Measurements from ENCODE around the gene TAS2R60.
"Not testable (repeated sequence)": the region's sequence is repeated elsewhere in the genome, so short reads cannot be mapped to it uniquely, and the experiment has no call there.

The TAS2R60 gene

DNA sequence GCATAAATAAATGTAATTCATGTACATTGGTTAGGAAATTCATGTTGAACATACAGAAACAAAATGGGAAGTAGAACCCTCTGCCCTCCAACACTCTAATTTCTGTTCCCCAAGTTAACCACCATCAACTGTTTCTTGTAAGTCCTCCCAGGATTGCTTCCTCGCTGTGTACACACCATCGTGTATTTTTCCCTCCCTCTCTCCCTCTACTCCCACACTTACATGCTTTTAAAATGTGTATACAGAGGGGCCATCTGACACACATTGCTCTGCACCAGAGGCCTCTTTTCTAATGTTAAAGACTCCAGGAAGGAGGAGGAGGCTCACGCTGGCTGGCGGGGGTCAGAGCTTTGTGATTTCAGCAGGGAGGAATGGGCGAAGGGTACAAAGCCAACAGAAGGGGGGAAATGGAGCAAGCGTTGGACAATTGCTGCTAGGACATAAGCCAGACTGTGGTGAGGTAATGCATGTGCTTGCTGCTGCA is 32.7 kb upstream of the TAS2R60 start:
- in situ Hi-C loops (cut with HindIII; ENCODE audit: low sequenced_read_pairs), result no loop called here

DNA sequence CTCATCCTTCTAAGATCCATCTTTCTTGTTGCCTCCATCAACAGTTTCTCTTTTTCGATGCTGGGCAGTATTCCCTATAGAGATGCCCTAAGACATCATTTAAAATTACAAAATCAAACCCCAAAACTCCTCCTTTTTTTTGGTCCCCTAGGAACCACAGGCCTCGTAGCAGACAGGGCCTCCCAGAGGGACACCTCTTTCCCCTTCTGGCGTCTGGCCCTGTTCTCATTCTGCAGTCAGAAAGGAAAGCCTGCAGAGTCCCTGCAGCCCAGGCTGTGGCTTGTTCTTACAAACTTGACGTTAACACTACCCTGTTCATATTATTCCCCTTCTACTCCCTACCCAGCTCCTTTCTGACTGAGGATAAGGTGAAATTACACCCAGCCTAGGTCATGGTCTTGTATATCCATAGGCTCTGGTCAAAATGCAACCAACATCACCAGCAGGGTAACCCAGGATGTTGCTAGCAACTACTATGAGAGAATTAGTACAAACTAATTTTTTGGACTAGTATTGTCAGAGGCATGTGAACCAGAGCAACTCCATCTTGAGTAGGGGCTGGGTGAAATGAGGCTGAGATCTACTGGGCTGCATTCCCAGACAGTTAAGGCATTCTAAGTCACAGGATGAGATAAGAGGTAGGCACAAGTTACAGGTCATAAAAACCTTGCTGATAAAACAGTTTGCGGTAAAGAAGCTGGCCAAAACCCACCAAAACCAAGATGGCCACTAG is 31.1 kb upstream of the TAS2R60 start:
- in situ Hi-C loops (cut with HindIII; ENCODE audit: low sequenced_read_pairs), result no loop called here

DNA sequence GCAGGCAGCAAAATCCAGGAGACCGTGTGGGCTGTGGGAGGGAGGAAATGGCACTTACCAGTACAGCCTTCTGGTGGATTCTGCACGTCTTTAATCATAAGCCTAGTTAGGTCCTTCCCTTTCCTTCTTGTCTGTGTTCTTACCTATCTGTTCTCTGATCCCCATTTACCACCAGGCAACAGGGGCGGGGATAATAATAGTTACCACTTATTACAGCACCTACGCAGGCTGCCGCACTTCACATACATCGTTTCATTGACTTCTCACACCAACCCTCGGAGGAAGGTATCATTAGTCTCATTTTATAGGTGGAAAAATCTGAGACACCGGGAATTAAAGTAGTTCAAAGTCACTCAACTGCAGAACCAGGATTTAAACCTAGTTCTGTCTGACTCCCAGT is 30.1 kb upstream of the TAS2R60 start:
- in situ Hi-C loops (cut with HindIII; ENCODE audit: low sequenced_read_pairs), result no loop called here

DNA sequence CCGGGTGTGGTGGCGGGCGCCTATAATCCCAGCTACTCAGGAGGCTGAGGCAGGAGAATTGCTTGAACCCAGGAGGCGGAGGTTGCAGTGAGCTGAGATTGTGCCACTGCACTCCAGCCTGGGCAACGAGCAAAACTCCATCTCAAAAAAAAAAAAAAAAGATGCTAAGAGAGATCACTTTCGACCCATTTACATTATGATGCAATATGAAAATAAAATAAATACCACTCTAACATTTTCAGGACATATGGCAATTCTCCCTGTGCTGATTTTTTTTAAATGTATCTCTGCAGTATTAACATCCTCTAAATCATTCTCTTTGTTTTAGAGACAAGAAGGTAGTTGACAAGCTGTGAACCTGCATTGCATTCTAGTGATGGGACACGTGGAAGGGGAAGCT is 28.0 kb upstream of the TAS2R60 start:
- in situ Hi-C loops (cut with HindIII; ENCODE audit: low sequenced_read_pairs), result not testable (repeated sequence)

DNA sequence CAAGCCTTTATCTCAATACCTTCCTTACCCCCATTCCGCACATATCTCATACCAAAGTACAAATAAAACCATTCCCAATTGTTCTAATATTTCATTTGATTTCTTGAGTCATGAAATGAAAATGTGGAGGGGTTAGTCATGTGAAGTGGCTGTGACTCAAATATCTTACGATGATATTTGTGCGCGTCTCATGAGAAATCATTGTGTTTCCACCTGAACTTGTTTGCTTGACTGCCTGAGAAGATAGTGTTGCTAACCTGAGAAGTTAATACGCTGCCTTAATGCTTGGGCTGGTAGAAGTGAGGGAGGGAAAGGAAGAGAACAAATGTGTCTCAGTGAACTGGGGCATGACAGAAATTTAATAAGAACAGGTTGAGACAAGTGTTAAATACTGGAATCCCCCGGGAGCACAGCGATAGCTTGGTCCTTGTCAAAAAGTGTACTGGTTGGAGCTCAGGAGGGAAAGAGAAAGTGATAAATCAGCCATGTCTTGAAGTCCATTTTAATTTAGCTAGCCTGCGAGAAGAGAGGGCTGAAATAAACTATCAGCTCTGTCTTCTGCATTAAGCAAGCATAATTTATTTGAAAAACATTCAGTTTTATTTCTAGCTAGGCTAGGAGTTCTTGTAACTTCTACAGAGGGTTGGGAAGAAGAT is 27.4 kb upstream of the TAS2R60 start:
- in situ Hi-C loops (cut with HindIII; ENCODE audit: low sequenced_read_pairs), result no loop called here

DNA sequence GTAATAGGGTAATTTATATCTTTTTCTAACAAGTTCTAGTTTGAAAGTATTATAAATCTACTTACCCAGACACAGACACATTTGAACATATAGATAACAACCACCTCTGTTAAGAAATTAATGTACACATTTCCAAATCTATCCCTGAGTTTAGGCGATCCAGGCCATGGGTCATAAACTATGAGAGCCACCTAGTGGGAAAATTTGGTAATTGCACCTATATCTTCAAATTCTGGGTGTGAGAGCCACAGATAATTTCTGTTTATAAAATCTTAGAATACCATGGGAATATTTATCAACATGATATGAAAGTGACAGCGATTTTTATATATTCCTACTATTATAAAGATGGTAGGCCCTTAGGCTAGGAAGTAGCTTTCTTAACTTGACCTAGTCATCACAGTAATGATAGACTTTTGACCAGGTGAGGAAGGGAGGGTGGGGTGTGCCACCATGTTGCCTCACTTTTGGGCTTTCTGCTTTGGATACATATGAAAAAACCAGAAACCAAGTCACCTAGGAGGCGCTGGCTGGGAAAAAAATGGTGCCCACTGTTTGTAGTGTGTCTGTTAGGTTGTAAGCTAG is 26.6 kb upstream of the TAS2R60 start:
- in situ Hi-C loops (cut with HindIII; ENCODE audit: low sequenced_read_pairs), result no loop called here

DNA sequence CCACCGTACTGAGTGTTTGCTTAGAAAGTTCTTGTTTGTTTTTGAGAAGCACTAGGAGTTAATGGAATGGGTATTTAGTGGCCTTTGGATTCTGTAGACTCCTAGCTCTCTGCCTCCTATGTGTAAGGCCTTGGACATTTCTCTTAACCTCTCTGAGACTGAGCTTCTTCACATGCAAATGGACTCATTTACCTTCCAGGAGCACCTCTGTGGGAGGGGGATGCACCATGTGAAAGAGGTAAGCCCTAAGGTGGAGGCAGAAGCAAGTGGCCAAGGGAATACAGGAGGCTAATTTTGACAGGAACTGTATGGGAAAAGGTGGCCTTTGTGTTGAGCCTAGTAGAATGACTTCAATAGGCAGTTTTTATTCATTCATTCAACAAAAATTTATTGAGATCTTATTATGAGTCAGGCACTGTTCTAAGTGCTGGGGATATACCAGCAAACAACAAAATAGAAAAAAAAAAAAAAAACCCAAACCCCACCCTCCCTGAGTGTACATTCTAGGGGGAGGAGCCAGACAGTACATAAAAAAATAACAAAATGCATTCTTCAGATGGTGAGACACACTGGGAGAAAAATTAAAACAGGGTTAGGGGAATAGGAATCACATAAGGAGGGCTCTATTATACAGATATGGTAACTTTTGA is 25.4 kb upstream of the TAS2R60 start:
- in situ Hi-C loops (cut with HindIII; ENCODE audit: low sequenced_read_pairs), result no loop called here

DNA sequence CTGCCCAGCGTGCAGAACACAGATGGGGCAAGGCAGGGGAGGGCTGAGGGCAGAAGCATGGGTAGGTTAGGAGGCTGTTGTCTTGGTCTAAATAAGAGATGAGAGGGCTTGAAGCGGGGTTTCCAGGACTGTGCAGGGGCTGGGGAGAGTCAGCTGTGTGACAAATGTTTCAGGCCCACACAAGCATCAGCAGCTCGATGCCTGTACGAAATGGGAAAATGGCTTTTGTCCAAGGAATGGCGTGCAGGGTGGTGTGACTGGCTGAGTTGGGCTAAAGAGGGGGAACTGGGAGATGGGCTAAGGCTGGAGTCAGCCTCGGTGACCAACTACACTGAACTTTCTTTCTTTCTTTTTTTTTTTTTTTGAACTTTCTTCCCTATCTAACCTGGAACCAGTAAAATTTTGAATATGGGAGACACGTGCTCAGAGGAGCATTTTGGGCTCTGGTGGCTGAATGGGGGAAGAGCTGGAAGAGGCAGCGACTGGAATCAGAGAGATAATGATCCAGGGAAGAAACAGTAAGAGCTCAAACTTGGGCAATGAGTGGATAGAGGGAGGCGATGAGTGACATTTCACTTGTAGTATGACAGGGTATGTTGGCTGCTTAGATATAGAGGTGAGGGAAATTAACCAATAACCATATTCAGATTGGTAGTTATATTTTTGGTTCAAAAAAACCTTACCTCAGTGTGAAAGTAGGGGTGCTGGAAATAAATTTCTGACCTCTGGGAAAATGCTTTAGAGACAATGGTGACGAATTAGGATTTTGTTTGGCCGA is 24.4 kb upstream of the TAS2R60 start:
- in situ Hi-C loops (cut with HindIII; ENCODE audit: low sequenced_read_pairs), result no loop called here

DNA sequence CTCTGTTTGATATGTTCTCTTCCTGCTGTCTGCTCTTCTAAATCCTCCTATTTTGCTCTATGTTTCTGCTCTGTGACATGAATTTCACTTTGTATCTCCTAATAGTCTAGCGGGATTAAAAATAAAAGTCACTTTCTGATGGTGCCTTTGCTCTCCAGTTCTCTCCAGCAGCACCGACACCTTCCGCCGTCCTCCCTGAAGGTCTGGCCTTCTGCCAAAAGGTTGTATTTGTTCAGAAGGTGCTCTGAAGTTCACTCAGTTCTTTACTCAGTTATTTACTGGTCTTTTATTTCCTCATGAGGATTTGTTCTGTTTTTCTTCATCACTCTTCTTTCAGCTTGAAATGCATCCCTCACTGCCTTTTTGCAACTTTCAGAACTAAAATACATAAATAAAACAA is 23.4 kb upstream of the TAS2R60 start:
- in situ Hi-C loops (cut with HindIII; ENCODE audit: low sequenced_read_pairs), result no loop called here

DNA sequence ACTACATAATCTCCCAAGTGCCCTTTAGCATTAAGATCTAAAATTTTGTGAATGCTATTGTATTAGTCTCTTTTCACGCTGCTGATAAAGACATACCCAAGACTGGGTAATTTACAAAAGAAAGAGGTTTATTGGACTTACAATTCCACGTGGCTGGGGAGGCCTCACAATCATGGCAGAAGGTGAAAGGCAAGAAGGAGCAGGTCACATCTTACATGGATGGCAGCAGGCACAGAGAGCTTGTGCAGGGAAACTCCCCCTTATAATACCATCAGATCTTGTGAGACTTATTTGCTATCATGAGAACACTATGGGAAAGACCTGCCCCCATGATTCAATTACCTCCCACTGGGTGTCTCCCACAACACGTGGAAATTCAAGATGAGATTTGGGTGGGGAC is 22.6 kb upstream of the TAS2R60 start:
- in situ Hi-C loops (cut with HindIII; ENCODE audit: low sequenced_read_pairs), result not testable (repeated sequence)

DNA sequence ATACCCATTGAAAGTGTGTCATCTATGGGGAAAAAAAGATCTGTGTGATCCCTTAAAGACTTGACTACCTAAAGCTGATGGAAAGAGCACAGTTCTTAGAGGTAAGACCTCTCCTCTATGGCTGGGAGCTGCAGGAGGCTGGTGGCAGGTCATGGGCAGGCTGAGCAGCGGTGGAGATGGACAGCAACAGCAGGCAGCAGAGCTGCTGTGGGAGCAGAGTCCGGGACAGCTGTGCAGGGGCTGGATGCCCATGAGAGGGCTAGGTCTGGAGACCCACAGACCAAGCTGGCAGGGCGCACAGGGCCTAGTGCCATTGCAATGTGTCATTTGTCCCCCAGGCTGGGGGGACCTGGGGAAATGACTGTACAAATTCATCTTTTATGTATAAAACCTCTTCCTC is 21.2 kb upstream of the TAS2R60 start:
- in situ Hi-C loops (cut with HindIII; ENCODE audit: low sequenced_read_pairs), result no loop called here

DNA sequence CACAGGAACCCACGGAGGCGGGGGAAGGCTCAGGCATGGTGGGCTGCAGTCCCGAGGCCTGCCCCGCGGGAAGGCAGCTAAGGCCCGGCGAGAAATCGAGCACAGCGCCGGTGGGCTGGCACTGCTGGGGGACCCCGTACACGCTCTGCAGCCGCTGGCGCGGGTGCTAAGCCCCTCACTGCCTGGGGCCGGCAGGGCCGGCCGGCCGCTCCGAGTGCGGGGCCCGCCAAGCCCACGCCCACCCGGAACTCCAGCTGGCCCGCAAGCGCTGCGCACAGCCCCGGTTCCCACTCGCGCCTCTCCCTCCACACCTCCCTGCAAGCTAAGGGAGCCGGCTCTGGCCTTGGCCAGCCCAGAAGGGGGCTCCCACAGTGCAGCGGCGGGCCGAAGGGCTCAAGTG is 18.8 kb upstream of the TAS2R60 start:
- in situ Hi-C loops (cut with HindIII; ENCODE audit: low sequenced_read_pairs), result not testable (repeated sequence)

DNA sequence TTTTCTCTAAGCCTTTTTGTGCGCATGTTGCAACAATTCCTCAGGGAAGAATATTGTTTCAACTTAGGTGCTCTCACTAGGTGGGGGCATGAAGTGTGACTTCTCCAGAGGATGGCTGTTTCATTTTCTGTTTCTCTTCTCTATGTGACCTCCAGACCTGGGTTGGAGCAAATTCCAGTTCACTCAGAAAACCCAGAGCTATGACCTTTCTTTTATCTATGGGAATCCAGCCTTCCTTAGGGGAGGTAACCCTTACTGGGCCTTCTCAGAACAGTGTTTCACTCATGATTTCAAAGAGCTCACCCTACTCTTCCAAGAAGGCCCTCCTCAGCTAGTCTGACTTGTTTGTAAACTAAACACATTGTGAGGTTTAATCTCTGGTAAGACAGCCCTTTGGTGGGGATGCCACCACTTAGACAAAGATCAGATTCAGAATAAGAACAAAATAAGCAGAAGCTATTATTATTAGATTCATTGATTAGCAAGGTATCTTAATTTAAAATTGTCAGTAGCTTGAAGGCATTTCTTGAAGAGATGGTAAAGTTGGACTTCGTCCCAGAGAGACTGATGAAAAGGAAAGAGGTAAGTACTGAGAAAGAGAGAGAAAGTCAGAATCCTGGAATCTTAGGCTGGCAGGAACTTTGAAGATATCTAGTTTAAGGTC is 16.6 kb upstream of the TAS2R60 start:
- in situ Hi-C loops (cut with HindIII; ENCODE audit: low sequenced_read_pairs), result no loop called here

DNA sequence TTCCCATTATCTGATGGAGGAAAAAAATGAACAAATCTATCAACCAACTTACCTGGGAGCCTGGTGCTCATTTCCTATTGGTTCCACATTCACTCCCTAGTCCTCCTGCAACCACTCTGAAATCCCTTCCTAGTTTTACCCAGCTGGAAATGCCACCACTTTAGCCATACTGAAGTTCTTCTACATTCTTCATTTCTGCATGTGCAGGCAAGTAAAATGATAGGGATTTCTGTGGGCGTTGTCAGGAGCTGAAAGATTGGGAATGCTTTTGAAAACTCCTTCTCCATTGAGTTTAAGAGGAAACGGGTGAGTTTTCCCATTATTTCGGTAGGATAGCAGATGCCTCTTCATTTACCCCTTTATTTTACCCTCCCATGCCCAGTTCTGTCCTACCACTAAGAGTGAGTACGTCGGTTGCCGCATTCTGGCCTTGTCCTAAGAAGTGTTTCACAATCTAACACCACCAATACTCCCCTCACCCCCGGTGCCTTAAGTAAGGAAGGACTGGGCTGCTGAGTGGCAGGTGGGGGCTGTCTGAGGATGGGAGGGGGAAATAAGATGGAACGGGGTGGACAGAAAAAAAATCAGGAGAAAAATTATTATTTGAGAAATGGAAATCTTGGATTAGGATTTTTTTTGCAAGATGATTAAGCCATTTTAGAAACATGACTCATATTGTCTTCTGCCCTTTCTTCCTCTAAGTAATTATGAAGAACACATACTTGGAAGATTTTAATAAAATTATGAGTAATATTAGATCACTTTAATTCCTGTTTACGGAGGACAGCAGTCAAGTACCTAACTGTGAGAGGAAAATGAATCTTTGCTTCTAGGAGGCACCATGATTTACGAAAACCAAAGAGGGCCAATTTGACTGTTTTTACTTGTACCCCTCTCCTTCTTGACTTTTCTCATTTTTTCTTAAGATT is 13.2 kb upstream of the TAS2R60 start:
- in situ Hi-C loops (cut with HindIII; ENCODE audit: low sequenced_read_pairs), result no loop called here

DNA sequence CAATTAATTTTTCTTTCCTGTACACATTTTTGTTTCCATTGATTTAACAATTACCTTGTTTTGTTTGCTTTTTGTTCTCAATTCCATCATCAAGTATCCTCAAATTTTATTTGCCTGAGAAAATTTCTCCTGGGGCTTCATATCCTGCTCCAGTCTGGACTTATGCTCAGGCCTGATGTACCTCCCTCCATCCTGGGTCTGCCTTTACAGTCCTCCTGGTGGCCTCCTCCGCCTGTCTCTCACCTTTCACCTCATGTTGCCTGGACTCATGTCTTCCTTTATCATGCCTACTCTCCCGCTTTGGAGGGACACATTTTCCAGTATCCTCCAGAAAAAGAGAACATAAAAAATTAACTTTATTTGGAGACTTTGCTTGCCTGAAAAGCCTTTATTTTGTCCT is 12.1 kb upstream of the TAS2R60 start:
- in situ Hi-C loops (cut with HindIII; ENCODE audit: low sequenced_read_pairs), result no loop called here

DNA sequence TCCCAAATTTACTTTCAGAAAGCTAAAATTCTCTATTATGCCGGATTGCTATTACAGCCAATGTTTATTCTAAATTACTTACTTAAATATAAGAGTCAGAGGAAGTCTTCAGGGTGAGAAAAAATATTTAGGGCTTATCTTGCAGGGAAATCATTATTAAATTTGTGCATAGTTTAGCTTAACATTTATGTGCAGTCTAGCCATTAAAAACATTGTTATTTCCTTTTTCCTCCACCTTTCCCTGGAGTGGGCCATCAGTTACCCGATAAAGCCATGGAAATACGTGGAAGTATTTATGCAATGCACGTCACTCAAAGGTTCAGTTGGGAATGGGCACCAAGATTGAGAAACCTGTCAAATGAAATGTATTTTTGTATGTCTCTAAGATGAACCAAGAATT is 9.5 kb upstream of the TAS2R60 start:
- in situ Hi-C loops (cut with HindIII; ENCODE audit: low sequenced_read_pairs), result no loop called here

DNA sequence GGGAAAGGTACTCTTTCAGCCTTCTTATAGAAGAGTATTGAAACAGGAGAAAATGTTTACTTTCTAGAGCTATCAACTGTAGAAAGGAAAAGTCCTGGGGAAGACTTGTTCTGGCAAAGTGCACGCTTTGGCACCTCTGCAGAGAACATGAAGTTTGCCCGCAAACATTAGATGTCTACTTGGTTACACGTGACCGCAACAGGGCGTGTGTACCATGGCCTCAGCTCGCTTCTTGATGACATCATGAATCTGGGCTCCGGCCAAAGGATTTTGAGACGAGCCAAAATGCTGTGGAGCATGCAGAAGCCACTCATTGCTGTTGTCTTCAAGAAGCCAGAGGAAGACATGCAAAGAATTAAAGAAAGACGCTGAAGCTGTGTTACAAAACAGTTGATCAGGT is 8.6 kb upstream of the TAS2R60 start:
- in situ Hi-C loops (cut with HindIII; ENCODE audit: low sequenced_read_pairs), result no loop called here

DNA sequence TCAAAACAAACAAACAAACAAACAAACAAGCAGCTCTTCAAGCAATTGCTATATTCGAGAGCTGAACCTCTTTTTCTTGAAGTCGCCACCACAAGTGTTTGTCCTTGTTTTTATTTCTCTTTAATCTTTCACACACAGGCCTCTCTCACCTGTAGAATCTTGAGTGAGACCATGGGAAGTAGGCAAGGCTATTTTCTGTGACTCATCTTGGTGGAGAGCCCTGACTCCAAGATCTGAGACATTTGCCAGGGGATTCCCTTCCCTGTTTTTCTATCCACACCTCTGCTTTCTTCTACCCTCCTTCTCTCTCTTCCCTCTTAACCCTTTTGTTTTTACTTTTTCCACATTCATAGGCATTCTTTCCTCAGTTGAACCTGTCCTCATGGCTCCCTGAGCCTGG is 8.0 kb upstream of the TAS2R60 start:
- in situ Hi-C loops (cut with HindIII; ENCODE audit: low sequenced_read_pairs), result no loop called here

DNA sequence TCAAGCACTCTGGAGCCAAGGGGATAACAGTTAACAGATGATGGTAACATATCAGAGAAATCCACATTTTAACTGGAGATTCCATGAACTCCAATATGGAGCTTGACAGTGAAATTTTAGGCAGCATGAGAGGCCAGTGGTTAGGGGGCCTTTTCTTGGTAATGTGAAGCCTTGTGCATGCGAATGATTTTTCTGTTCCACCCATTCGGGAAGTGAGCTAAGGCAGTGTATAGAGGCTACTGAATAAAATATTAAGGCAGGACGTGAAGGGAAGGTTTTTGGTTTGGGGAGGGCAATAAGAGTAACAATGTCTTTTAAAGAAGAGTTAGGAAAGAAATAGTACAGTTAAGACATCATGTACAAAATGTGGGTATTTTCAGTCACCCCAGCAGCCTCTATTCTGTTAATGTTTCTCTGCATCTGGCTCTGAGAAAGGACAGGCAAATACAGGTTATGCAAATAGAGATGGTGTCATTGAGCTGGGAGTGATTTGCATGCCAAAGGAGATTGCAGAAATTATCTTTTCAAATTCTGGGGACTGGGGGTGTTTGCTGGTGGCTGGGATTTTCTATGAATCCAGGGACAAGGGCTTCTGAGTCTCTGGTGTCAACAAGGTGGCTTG is 6.8 kb upstream of the TAS2R60 start:
- in situ Hi-C loops (cut with HindIII; ENCODE audit: low sequenced_read_pairs), result no loop called here

Measured in DLD1 (cell line).